DND-41 (cell line): Measurements from ENCODE around the gene BCL11A.

Source experiments
- ATAC-seq: fragments of 200-7000 bp; cut with Tn5 transposase; 3 replicates; pipeline ENCODE4 v1.9.1; 2021; ENCODE audit warnings: low read depth; ENCODE audit not compliant: insufficient read depth
- DNase-seq: peaks from one replicate; pipeline ENCODE4 v3.0.0-alpha.2; 2020
- H2AFZ ChIP-seq: 2 replicates; pipeline ENCODE4 v1.6.0; 2012; ENCODE audit warnings: low read depth, low read length
- H3K27ac ChIP-seq: 2 replicates; pipeline ENCODE4 v1.5.1; 2012; ENCODE audit warnings: low read length, inconsistent platforms
- H3K27me3 ChIP-seq: fragments of 200-600 bp; sonication (generic); 2 replicates; pipeline ENCODE4 v1.6.0; 2012; ENCODE audit warnings: low read length, mild to moderate bottlenecking, inconsistent platforms; ENCODE audit not compliant: insufficient read depth, poor library complexity
- H3K36me3 ChIP-seq: 2 replicates; pipeline ENCODE4 v1.5.1; 2012; ENCODE audit warnings: low read length, inconsistent platforms; ENCODE audit not compliant: insufficient read depth
- H3K4me1 ChIP-seq: 2 replicates; pipeline ENCODE4 v1.5.1; 2012; ENCODE audit warnings: mild to moderate bottlenecking, low read length; ENCODE audit not compliant: insufficient read depth
- H3K4me2 ChIP-seq: 2 replicates; pipeline ENCODE4 v1.6.0; 2012; ENCODE audit warnings: mild to moderate bottlenecking, moderate library complexity, low read length, inconsistent platforms; ENCODE audit not compliant: insufficient read depth
- H3K4me3 ChIP-seq, 2 experiments: fragments of 200-600 bp in 1 of 2; shearing (Covaris generic) in 1 of 2; 2 replicates each; pipeline ENCODE4 v1.5.1; 2012 to 2016; ENCODE audit warnings: inconsistent platforms in 2 of 2, low read length in 2 of 2, mild to moderate bottlenecking in 2 of 2, low read depth in 1 of 2, moderate library complexity in 1 of 2
- H3K79me2 ChIP-seq: 2 replicates; pipeline ENCODE4 v1.6.0; 2012; ENCODE audit warnings: low read length, inconsistent platforms; ENCODE audit not compliant: insufficient read depth
- H3K9ac ChIP-seq: 2 replicates; pipeline ENCODE4 v1.6.0; 2012; ENCODE audit warnings: low read depth, mild to moderate bottlenecking, inconsistent platforms, low read length, moderate library complexity
- H3K9me3 ChIP-seq: 2 replicates; pipeline ENCODE4 v1.5.1; 2012; ENCODE audit warnings: low read length, moderate library complexity, mild to moderate bottlenecking, inconsistent platforms; ENCODE audit not compliant: insufficient read depth, severe bottlenecking
- H4K20me1 ChIP-seq: 2 replicates; pipeline ENCODE4 v1.6.0; 2012; ENCODE audit warnings: low read length; ENCODE audit not compliant: insufficient read depth
- CTCF ChIP-seq: IDR thresholded peaks from 2 replicates; pipeline ENCODE4 v1.5.1; 2012; ENCODE audit warnings: borderline replicate concordance, low read length, moderate library complexity, mild to moderate bottlenecking; ENCODE audit not compliant: poor library complexity, severe bottlenecking; ENCODE audit errors: extremely low read depth
- EZH2 ChIP-seq: IDR thresholded peaks from 3 replicates; pipeline ENCODE4 v1.6.1; 2012; ENCODE audit warnings: borderline replicate concordance, low read depth, mild to moderate bottlenecking, moderate library complexity, low read length, inconsistent platforms; ENCODE audit not compliant: severe bottlenecking

The BCL11A gene

GRCh38 chr2:60475123-60475830 is 78.2 kb downstream of the BCL11A start:
- Histone ChIP-seq H3K4me1 (no peaks in the 10 kb centered on the region), H3K36me3 (peaks cover 52% of the 10 kb centered on the region), H3K4me3 (no peak overlapping the region)

GRCh38 chr2:60474301-60474700 is 79.2 kb downstream of the BCL11A start:
- Histone ChIP-seq H3K79me2 (peaks cover 93% of the 10 kb centered on the region), H3K4me3 (no peak overlapping the region), H2AFZ (no peak overlapping the region), H3K9ac (no peak overlapping the region), H3K4me2 (no peak overlapping the region), H3K36me3 (peaks cover 58% of the 10 kb centered on the region), H3K9me3 (no peaks in the 10 kb centered on the region), H4K20me1 (peaks cover 33% of the 10 kb centered on the region), H3K27me3 (no peaks in the 10 kb centered on the region), H3K27ac (no peak overlapping the region), H3K4me1 (no peaks in the 10 kb centered on the region)
- ATAC-seq: no peak
- no peak for DNase-seq
- TF ChIP-seq EZH2 (no peak), CTCF (no peak)

More at GRCh38 chr2:60475123-60475830, 78.2 kb downstream of the BCL11A start:
- Histone ChIP-seq H2AFZ (no peak overlapping the region), H3K9me3 (no peaks in the 10 kb centered on the region), H4K20me1 (peaks cover 37% of the 10 kb centered on the region), H3K4me2 (no peak overlapping the region), H3K9ac (no peak overlapping the region), H3K27ac (no peak overlapping the region), H3K27me3 (no peaks in the 10 kb centered on the region), H3K79me2 (peaks cover 93% of the 10 kb centered on the region)
- ATAC-seq (no peak), DNase-seq (no peak)
- TF ChIP-seq CTCF (no peak), EZH2 (no peak)

- Histone ChIP-seq H3K4me3 (no peak overlapping the region), H3K79me2 (peaks cover 87% of the 10 kb centered on the region), H3K36me3 (peaks cover 61% of the 10 kb centered on the region), H3K4me1 (no peaks in the 10 kb centered on the region), H3K9ac (no peak overlapping the region), H3K4me2 (no peak overlapping the region), H2AFZ (no peak overlapping the region), H4K20me1 (peaks cover 28% of the 10 kb centered on the region), H3K9me3 (no peaks in the 10 kb centered on the region), H3K27me3 (no peaks in the 10 kb centered on the region), H3K27ac (no peak overlapping the region)
- TF ChIP-seq CTCF (no peak), EZH2 (no peak)
- no peak for ATAC-seq
- no peak for DNase-seq
These were observed 79.9 kb downstream of the BCL11A start for GRCh38 chr2:60473546-60473945.
